AG09309 (cell line): ENCODE results near the gene GOT1.

Experiments used
- DNase-seq: peaks from one replicate; pipeline ENCODE4 v3.0.0-alpha.2; 2010; ENCODE audit warnings: low read depth
- H3K4me3 ChIP-seq: 2 replicates; pipeline ENCODE4 v1.5.1; 2011; ENCODE audit warnings: mild to moderate bottlenecking, low read depth, low read length, moderate library complexity; ENCODE audit not compliant: control insufficient read depth
- TF ChIP-seq, protein P1 (sequence below): IDR thresholded peaks from 2 replicates; pipeline ENCODE4 v1.5.1; 2011; ENCODE audit warnings: mild to moderate bottlenecking, low read depth, low read length, inconsistent platforms; ENCODE audit not compliant: insufficient read depth, control insufficient read depth; ENCODE audit errors: missing control alignments

GOT1 gene

GRCh38 chr10:99410876-99411275, 19.5 kb downstream of the GOT1 start:
- H3K4me3 ChIP-seq = no peak overlapping the region
- no peak for DNase-seq
- TF ChIP-seq, protein P1, sequence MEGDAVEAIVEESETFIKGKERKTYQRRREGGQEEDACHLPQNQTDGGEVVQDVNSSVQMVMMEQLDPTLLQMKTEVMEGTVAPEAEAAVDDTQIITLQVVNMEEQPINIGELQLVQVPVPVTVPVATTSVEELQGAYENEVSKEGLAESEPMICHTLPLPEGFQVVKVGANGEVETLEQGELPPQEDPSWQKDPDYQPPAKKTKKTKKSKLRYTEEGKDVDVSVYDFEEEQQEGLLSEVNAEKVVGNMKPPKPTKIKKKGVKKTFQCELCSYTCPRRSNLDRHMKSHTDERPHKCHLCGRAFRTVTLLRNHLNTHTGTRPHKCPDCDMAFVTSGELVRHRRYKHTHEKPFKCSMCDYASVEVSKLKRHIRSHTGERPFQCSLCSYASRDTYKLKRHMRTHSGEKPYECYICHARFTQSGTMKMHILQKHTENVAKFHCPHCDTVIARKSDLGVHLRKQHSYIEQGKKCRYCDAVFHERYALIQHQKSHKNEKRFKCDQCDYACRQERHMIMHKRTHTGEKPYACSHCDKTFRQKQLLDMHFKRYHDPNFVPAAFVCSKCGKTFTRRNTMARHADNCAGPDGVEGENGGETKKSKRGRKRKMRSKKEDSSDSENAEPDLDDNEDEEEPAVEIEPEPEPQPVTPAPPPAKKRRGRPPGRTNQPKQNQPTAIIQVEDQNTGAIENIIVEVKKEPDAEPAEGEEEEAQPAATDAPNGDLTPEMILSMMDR = no peak

DNA sequence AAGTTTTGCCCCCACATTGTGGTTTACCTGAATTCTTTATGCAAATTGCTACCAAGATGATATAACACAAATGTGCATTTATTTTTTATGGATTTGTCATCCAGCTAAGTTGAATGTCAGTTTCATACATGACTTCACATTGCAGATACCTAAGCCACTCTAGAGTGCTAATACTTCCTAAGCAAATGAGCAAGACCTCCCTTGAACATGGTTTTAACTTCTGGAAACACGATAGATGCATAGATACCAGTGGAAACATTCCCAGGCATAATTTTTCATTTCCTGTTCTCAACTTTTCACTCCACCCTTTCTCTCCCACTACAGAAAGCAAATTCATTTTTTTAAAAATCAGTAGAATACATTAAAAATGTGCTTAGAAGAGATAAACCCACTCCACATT, 20.3 kb downstream of the GOT1 start:
- no peak overlapping the region for H3K4me3 ChIP-seq
- no peak for DNase-seq
- TF ChIP-seq, protein P1 = no peak

DNA sequence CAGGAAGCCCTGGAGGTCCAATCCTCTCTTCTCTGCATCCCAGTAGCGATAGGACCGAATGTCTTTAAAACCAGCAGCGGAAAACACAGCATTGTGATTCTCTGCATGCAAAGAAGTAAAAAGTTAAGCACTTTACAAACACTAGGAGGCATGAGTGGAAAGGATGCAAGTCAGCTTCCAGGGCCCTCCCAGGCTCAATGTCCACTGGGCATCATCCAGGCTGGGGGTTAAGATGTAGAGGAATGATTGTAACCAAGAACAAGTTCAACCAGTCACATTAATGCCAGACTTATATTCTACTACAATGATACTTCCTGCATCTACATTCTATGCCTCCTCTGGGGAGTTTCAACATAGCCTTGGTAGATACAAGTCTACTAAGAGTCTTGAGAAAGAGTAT, 24.3 kb downstream of the GOT1 start:
- no peak overlapping the region for H3K4me3 ChIP-seq
- DNase-seq = no peak
- TF ChIP-seq, protein P1 = no peak

GRCh38 chr10:99403674-99404073, 26.8 kb downstream of the GOT1 start:
- no peak overlapping the region for H3K4me3 ChIP-seq
- TF ChIP-seq, protein P1 = no peak

DNA sequence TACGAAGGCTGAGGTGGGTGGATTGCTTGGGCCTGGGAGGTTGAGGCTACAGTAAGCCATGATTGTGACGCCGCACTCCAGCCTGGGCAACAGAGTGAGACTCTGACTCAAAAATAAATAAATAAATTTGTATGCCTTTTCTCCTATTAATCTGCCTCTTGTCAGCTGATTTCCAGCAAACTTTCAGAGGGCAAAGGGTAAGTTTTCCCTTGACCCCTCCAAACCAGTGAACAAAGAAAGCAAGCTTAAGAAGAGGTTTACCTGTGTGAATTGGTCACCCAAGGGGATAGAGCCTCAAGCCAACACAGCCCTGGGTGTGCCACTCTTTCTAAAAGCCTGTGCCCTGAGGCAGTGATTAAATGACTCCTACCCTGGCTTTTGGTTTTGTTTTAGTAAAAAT, 30.8 kb downstream of the GOT1 start:
- no peak overlapping the region for H3K4me3 ChIP-seq
- TF ChIP-seq, protein P1 = no peak
- DNase-seq = no peak

More at GRCh38 chr10:99403674-99404073, 26.8 kb downstream of the GOT1 start:
- DNase-seq = no peak

GRCh38 chr10:99396471-99396870, 34.0 kb downstream of the GOT1 start:
- H3K4me3 ChIP-seq = no peak overlapping the region
- TF ChIP-seq, protein P1 = no peak
- DNase-seq = no peak

- peak; percentile 52 for DNase-seq
- TF ChIP-seq, protein P1 = no peak
- H3K4me3 ChIP-seq = no peak overlapping the region
Measured at GRCh38 chr10:99395750-99396445, 34.5 kb downstream of the GOT1 start.
